HEK293 (cell line): ENCODE results near the gene CREBBP.

Experiments
- CTCF ChIA-PET: fragments of 350-600 bp; formaldehyde crosslinking; extraction: SDS; loops from one replicate; lab custom pipeline; 2021; ENCODE audit warnings: antibody characterized with exemption; lab: Yijun Ruan, JAX
- POLR2A ChIA-PET: fragments of 300-600 bp; formaldehyde crosslinking; extraction: SDS; loops from one replicate; lab custom pipeline; 2020; ENCODE audit warnings: antibody characterized with exemption, inconsistent platforms; lab: Yijun Ruan, JAX
- H3K27ac ChIP-seq: fragments of 200-500 bp; sonication (Bioruptor generic); 2 replicates; pipeline ENCODE4 v1.5.1; 2014; ENCODE audit warnings: low read depth, low read length, control low read depth, inconsistent platforms; ENCODE audit errors: extremely low read depth
- H3K36me3 ChIP-seq, 2 experiments: fragments of 200-500 bp in 1 of 2; sonication (Bioruptor generic) in 1 of 2; 1 replicate in 1 of 2; 2 replicates in 1 of 2; pipeline ENCODE4 v1.5.1; 2014 to 2017; ENCODE audit warnings: inconsistent platforms in 2 of 2, low read length in 2 of 2; ENCODE audit not compliant: control insufficient read depth in 2 of 2, insufficient read depth in 1 of 2
- H3K4me1 ChIP-seq: fragments of 200-500 bp; sonication (Bioruptor generic); 2 replicates; pipeline ENCODE4 v1.5.1; 2014; ENCODE audit warnings: mild to moderate bottlenecking, low read length, inconsistent platforms; ENCODE audit not compliant: control insufficient read depth, insufficient read depth
- H3K4me3 ChIP-seq: 2 replicates; pipeline ENCODE4 v1.5.1; 2011; ENCODE audit warnings: low read depth, mild to moderate bottlenecking, control low read depth, low read length, moderate library complexity
- H3K9me3 ChIP-seq: fragments of 200-500 bp; sonication (Bioruptor generic); 2 replicates; pipeline ENCODE4 v1.5.1; 2014; ENCODE audit warnings: low read depth, low read length, inconsistent platforms; ENCODE audit not compliant: control insufficient read depth, insufficient read depth
- ZFP41 ChIP-seq: fragments of 450-650 bp; formaldehyde crosslinking; IDR thresholded peaks from 2 replicates; pipeline ENCODE4 v1.5.1; 2016; ENCODE audit warnings: missing biosample characterization, missing genetic modification characterization, borderline replicate concordance
- ZNF133 ChIP-seq: fragments of 450-650 bp; formaldehyde crosslinking; IDR thresholded peaks from 2 replicates; pipeline ENCODE4 v1.5.1; 2016; ENCODE audit warnings: missing biosample characterization, missing genetic modification characterization
- ZNF549 ChIP-seq: fragments of 450-650 bp; IDR thresholded peaks from 2 replicates; pipeline ENCODE4 v1.5.1; 2018; ENCODE audit warnings: missing biosample characterization, missing genetic modification characterization, mild to moderate bottlenecking, inconsistent platforms, moderate library complexity
- ZNF791 ChIP-seq: fragments of 450-650 bp; formaldehyde crosslinking; IDR thresholded peaks from 2 replicates; pipeline ENCODE4 v1.5.1; 2016; ENCODE audit warnings: missing biosample characterization, missing genetic modification characterization
- TF ChIP-seq, protein P1 (sequence below): fragments of 450-650 bp; formaldehyde crosslinking; IDR thresholded peaks from 2 replicates; pipeline ENCODE4 v1.5.1; 2016; ENCODE audit warnings: missing biosample characterization, missing genetic modification characterization
- TF ChIP-seq, protein P2 (sequence below): fragments of 450-650 bp; formaldehyde crosslinking; conservative IDR thresholded peaks from 2 replicates; pipeline ENCODE4 v1.5.1; 2016; ENCODE audit warnings: low read depth, missing biosample characterization, missing genetic modification characterization
- TF ChIP-seq, protein P3 (sequence below): fragments of 450-650 bp; formaldehyde crosslinking; IDR thresholded peaks from 2 replicates; pipeline ENCODE4 v1.5.1; 2016; ENCODE audit warnings: missing biosample characterization, missing genetic modification characterization
- TF ChIP-seq, protein P4 (sequence below): fragments of 450-650 bp; formaldehyde crosslinking; IDR thresholded peaks from 2 replicates; pipeline ENCODE4 v1.5.0; 2017; ENCODE audit warnings: missing biosample characterization, missing genetic modification characterization, borderline replicate concordance

The CREBBP gene

DNA sequence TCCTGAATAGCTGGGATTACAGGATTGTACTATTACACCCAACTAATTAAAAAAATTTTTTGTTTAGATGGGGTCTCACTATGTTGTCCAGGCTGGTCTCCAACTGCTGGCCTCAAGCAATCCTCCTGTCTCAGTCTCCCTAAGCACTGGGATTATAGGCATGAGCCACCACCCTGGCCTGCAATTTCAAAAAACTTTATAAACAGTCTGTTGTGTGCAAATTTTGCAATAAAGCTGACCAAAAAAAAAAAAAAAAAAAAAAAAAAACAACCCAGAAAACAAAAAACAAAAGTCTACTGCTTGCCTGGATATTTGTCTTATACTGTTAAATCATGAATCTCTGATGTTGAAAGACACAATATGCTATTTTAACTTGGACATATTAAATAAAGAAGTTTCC lies 4.4 kb downstream of the CREBBP start:
- H3K4me1 ChIP-seq = peaks cover 37% of the 10 kb centered on the region

More for the DNA sequence above, 4.4 kb downstream of the CREBBP start:
- Histone ChIP-seq H3K27ac (no peak overlapping the region), H3K36me3 (peaks cover 0 to 15% of the 10 kb centered on the region in 2 experiments; a peak in 2 of 3 replicates), H3K9me3 (no peaks in the 10 kb centered on the region), H3K4me3 (no peak overlapping the region)
- TF ChIP-seq, protein P1, sequence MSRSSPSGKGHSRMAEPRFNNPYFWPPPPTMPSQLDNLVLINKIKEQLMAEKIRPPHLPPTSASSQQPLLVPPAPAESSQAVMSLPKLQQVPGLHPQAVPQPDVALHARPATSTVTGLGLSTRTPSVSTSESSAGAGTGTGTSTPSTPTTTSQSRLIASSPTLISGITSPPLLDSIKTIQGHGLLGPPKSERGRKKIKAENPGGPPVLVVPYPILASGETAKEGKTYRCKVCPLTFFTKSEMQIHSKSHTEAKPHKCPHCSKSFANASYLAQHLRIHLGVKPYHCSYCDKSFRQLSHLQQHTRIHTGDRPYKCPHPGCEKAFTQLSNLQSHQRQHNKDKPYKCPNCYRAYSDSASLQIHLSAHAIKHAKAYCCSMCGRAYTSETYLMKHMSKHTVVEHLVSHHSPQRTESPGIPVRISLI (tag by site-specific recombination) = peak; percentile 86
- TF ChIP-seq ZNF133 (tag by site-specific recombination) (0 out of 2 replicates have a peak, but pooled peaks have one; percentile 7), ZNF791 (tag by site-specific recombination) (no peak), ZNF549 (tag by site-specific recombination) (no peak), ZFP41 (tag by site-specific recombination) (no peak)
- TF ChIP-seq, protein P2, sequence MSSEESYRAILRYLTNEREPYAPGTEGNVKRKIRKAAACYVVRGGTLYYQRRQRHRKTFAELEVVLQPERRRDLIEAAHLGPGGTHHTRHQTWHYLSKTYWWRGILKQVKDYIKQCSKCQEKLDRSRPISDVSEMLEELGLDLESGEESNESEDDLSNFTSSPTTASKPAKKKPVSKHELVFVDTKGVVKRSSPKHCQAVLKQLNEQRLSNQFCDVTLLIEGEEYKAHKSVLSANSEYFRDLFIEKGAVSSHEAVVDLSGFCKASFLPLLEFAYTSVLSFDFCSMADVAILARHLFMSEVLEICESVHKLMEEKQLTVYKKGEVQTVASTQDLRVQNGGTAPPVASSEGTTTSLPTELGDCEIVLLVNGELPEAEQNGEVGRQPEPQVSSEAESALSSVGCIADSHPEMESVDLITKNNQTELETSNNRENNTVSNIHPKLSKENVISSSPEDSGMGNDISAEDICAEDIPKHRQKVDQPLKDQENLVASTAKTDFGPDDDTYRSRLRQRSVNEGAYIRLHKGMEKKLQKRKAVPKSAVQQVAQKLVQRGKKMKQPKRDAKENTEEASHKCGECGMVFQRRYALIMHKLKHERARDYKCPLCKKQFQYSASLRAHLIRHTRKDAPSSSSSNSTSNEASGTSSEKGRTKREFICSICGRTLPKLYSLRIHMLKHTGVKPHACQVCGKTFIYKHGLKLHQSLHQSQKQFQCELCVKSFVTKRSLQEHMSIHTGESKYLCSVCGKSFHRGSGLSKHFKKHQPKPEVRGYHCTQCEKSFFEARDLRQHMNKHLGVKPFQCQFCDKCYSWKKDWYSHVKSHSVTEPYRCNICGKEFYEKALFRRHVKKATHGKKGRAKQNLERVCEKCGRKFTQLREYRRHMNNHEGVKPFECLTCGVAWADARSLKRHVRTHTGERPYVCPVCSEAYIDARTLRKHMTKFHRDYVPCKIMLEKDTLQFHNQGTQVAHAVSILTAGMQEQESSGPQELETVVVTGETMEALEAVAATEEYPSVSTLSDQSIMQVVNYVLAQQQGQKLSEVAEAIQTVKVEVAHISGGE (tag by site-specific recombination) = 0 out of 2 replicates have a peak, but pooled peaks have one; percentile 4
- TF ChIP-seq, protein P3, sequence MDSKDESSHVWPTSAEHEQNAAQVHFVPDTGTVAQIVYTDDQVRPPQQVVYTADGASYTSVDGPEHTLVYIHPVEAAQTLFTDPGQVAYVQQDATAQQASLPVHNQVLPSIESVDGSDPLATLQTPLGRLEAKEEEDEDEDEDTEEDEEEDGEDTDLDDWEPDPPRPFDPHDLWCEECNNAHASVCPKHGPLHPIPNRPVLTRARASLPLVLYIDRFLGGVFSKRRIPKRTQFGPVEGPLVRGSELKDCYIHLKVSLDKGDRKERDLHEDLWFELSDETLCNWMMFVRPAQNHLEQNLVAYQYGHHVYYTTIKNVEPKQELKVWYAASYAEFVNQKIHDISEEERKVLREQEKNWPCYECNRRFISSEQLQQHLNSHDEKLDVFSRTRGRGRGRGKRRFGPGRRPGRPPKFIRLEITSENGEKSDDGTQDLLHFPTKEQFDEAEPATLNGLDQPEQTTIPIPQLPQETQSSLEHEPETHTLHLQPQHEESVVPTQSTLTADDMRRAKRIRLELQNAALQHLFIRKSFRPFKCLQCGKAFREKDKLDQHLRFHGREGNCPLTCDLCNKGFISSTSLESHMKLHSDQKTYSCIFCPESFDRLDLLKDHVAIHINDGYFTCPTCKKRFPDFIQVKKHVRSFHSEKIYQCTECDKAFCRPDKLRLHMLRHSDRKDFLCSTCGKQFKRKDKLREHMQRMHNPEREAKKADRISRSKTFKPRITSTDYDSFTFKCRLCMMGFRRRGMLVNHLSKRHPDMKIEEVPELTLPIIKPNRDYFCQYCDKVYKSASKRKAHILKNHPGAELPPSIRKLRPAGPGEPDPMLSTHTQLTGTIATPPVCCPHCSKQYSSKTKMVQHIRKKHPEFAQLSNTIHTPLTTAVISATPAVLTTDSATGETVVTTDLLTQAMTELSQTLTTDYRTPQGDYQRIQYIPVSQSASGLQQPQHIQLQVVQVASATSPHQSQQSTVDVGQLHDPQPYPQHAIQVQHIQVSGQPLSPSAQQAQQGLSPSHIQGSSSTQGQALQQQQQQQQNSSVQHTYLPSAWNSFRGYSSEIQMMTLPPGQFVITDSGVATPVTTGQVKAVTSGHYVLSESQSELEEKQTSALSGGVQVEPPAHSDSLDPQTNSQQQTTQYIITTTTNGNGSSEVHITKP (tag by site-specific recombination) = no peak
- TF ChIP-seq, protein P4, sequence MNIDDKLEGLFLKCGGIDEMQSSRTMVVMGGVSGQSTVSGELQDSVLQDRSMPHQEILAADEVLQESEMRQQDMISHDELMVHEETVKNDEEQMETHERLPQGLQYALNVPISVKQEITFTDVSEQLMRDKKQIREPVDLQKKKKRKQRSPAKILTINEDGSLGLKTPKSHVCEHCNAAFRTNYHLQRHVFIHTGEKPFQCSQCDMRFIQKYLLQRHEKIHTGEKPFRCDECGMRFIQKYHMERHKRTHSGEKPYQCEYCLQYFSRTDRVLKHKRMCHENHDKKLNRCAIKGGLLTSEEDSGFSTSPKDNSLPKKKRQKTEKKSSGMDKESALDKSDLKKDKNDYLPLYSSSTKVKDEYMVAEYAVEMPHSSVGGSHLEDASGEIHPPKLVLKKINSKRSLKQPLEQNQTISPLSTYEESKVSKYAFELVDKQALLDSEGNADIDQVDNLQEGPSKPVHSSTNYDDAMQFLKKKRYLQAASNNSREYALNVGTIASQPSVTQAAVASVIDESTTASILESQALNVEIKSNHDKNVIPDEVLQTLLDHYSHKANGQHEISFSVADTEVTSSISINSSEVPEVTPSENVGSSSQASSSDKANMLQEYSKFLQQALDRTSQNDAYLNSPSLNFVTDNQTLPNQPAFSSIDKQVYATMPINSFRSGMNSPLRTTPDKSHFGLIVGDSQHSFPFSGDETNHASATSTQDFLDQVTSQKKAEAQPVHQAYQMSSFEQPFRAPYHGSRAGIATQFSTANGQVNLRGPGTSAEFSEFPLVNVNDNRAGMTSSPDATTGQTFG (tag by site-specific recombination) = no peak
- ChIA-PET POLR2A (no interaction called here), CTCF (no interaction called here)
